DND-41 (cell line): ENCODE data around the gene PRDM2.

Source experiments
- ATAC-seq: fragments of 200-7000 bp; cut with Tn5 transposase; 3 replicates; pipeline ENCODE4 v1.9.1; 2021; ENCODE audit warnings: low read depth; ENCODE audit not compliant: insufficient read depth
- DNase-seq: peaks from one replicate; pipeline ENCODE4 v3.0.0-alpha.2; 2020
- H2AFZ ChIP-seq: 2 replicates; pipeline ENCODE4 v1.6.0; 2012; ENCODE audit warnings: low read depth, low read length
- H3K27ac ChIP-seq: 2 replicates; pipeline ENCODE4 v1.5.1; 2012; ENCODE audit warnings: low read length, inconsistent platforms
- H3K27me3 ChIP-seq: fragments of 200-600 bp; sonication (generic); 2 replicates; pipeline ENCODE4 v1.6.0; 2012; ENCODE audit warnings: low read length, mild to moderate bottlenecking, inconsistent platforms; ENCODE audit not compliant: insufficient read depth, poor library complexity
- H3K36me3 ChIP-seq: 2 replicates; pipeline ENCODE4 v1.5.1; 2012; ENCODE audit warnings: low read length, inconsistent platforms; ENCODE audit not compliant: insufficient read depth
- H3K4me1 ChIP-seq: 2 replicates; pipeline ENCODE4 v1.5.1; 2012; ENCODE audit warnings: mild to moderate bottlenecking, low read length; ENCODE audit not compliant: insufficient read depth
- H3K4me2 ChIP-seq: 2 replicates; pipeline ENCODE4 v1.6.0; 2012; ENCODE audit warnings: mild to moderate bottlenecking, moderate library complexity, low read length, inconsistent platforms; ENCODE audit not compliant: insufficient read depth
- H3K4me3 ChIP-seq, 2 experiments: fragments of 200-600 bp in 1 of 2; shearing (Covaris generic) in 1 of 2; 2 replicates each; pipeline ENCODE4 v1.5.1; 2012 to 2016; ENCODE audit warnings: inconsistent platforms in 2 of 2, low read length in 2 of 2, mild to moderate bottlenecking in 2 of 2, low read depth in 1 of 2, moderate library complexity in 1 of 2
- H3K79me2 ChIP-seq: 2 replicates; pipeline ENCODE4 v1.6.0; 2012; ENCODE audit warnings: low read length, inconsistent platforms; ENCODE audit not compliant: insufficient read depth
- H3K9ac ChIP-seq: 2 replicates; pipeline ENCODE4 v1.6.0; 2012; ENCODE audit warnings: low read depth, mild to moderate bottlenecking, inconsistent platforms, low read length, moderate library complexity
- H3K9me3 ChIP-seq: 2 replicates; pipeline ENCODE4 v1.5.1; 2012; ENCODE audit warnings: low read length, moderate library complexity, mild to moderate bottlenecking, inconsistent platforms; ENCODE audit not compliant: insufficient read depth, severe bottlenecking
- H4K20me1 ChIP-seq: 2 replicates; pipeline ENCODE4 v1.6.0; 2012; ENCODE audit warnings: low read length; ENCODE audit not compliant: insufficient read depth
- EZH2 ChIP-seq: IDR thresholded peaks from 3 replicates; pipeline ENCODE4 v1.6.1; 2012; ENCODE audit warnings: borderline replicate concordance, low read depth, mild to moderate bottlenecking, moderate library complexity, low read length, inconsistent platforms; ENCODE audit not compliant: severe bottlenecking
- TF ChIP-seq, protein P1 (sequence below): IDR thresholded peaks from 2 replicates; pipeline ENCODE4 v1.5.1; 2012; ENCODE audit warnings: borderline replicate concordance, low read length, moderate library complexity, mild to moderate bottlenecking; ENCODE audit not compliant: poor library complexity, severe bottlenecking; ENCODE audit errors: extremely low read depth

The PRDM2 gene

DNA sequence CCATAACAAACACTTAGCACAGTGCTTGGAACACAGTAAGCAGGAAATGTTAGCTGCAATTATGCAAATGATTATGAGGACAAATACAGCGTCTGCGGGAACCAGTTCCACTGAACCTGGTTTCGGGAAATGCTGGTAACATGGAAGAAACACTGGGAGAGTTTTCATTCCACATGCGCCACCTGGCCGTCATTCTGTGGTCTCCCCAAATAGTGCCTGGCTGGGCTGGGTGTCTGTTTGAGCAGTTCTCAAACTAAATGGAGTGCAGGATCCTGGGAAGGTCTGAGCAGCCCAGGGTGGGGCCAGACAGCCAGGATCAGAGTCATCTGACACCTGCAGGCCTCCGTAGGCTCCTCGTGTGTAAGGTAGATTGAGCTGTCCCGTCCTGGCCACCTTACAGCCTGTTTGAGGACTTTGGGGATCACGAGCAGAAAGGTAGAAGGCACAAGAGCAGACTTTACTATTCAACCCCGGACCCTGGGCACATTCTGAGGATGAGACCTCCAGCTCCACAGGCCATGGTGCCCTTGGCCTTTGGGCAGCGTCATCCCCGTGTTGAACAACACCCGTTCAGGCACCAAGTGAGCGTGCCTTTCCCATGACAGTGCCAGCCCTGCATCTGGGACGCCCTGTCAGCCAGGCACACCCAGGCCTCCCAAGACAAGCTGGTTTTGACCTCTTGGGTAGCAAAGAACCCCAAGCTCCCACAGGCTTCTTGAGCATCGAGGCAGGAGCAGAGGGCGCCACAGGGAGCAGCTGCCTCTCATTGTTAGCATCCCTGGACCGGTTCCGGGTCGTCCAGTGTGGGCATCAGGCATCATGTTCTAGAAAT lies 101.9 kb downstream of the PRDM2 start:
- no peak overlapping the region for H3K27ac ChIP-seq
- H4K20me1 ChIP-seq, result peaks cover 59% of the 10 kb centered on the region

DNA sequence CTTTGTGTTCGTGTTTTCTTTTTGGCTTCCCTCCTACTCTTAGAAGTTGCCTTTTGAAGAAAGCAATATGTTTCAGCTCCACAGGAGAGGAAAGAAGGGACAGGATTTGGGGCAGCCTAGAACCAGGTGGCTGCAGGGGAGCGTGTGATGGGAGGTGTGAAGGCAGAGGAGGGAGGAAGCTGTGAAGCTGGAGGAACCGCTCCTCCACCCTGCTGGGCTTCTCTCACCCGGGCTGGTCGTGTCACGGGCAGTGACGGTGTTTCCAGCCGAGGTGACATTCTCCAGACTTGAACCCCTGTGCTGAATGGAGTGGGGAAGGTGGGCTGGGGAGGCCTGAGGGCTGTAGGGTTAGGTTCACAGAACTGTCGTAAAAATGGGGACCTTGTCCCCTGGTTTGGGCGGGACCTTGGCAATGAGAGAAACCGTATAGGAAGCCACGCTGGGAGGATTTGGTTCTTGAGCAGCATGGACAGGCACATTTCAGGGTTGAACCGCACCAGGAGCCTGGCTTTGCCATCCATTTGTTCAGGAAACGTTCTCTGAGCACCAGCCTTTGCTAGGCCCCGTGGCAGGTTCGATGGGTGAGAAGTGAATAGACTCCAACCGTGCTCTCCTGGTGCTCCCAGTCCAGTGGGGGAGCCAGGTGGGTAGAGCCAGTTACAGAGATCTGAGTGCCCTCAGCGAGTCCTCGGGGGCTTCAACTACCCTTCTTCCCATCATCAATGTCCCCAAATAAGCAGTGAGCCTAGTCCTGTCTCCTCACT lies 103.0 kb downstream of the PRDM2 start:
- Histone ChIP-seq H2AFZ (no peak overlapping the region), H4K20me1 (peaks cover 57% of the 10 kb centered on the region), H3K9me3 (no peaks in the 10 kb centered on the region), H3K27me3 (no peaks in the 10 kb centered on the region), H3K4me2 (no peak overlapping the region), H3K27ac (no peak overlapping the region), H3K4me3 (no peak overlapping the region), H3K79me2 (no peaks in the 10 kb centered on the region), H3K36me3 (no peaks in the 10 kb centered on the region), H3K9ac (no peak overlapping the region), H3K4me1 (no peaks in the 10 kb centered on the region)
- no peak for TF ChIP-seq EZH2
- TF ChIP-seq, protein P1, sequence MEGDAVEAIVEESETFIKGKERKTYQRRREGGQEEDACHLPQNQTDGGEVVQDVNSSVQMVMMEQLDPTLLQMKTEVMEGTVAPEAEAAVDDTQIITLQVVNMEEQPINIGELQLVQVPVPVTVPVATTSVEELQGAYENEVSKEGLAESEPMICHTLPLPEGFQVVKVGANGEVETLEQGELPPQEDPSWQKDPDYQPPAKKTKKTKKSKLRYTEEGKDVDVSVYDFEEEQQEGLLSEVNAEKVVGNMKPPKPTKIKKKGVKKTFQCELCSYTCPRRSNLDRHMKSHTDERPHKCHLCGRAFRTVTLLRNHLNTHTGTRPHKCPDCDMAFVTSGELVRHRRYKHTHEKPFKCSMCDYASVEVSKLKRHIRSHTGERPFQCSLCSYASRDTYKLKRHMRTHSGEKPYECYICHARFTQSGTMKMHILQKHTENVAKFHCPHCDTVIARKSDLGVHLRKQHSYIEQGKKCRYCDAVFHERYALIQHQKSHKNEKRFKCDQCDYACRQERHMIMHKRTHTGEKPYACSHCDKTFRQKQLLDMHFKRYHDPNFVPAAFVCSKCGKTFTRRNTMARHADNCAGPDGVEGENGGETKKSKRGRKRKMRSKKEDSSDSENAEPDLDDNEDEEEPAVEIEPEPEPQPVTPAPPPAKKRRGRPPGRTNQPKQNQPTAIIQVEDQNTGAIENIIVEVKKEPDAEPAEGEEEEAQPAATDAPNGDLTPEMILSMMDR, result no peak
- DNase-seq (no peak), ATAC-seq (no peak)

More for the DNA sequence above, 101.9 kb downstream of the PRDM2 start:
- no peak overlapping the region for H3K4me2 ChIP-seq
- H3K27me3 ChIP-seq, result no peaks in the 10 kb centered on the region
- DNase-seq, result no peak
- H3K79me2 ChIP-seq, result no peaks in the 10 kb centered on the region
- TF ChIP-seq, protein P1, result no peak
- no peak for TF ChIP-seq EZH2
- H3K4me1 ChIP-seq, result no peaks in the 10 kb centered on the region
- H3K4me3 ChIP-seq, result no peak overlapping the region
- no peak overlapping the region for H3K9ac ChIP-seq
- no peak overlapping the region for H2AFZ ChIP-seq
- H3K9me3 ChIP-seq, result no peaks in the 10 kb centered on the region
- no peak for ATAC-seq
- H3K36me3 ChIP-seq, result no peaks in the 10 kb centered on the region

DNA sequence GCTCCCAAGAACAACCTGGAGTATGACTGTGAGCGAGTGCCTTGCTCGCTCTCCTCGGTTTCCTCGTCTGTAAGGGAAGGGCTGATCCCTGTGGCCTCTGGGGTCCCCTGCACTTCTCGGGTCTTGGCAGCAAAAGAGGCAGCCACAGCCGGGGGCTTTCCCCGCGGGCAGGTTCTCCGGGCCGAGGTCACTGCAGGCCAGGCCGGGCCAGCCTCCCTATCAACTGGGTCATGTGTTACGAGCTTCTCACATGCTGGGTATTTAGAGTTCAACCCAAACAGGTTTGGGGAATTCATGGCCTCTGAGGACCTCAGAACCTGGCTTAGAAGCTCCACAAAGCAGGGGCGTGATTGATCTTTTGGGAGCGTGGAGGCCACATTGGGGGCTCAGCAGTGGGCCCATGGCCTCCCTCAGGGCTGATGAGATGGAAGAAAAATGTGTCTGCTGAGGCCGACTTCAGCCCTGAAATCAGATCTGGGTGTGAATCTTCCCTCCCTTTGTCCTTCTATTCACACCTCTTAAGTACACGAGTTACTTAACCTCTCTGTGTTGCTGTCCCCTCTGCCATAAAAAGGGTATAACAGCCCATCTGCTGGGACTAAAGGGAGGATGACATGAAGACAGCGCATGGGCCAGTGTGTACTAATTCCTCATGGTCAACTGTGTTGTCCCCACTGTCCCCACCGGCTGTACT lies 103.7 kb downstream of the PRDM2 start:
- ATAC-seq, result no peak
- Histone ChIP-seq H3K27ac (no peak overlapping the region), H3K9me3 (no peaks in the 10 kb centered on the region), H3K27me3 (no peaks in the 10 kb centered on the region), H3K36me3 (no peaks in the 10 kb centered on the region), H3K9ac (no peak overlapping the region), H3K4me1 (no peaks in the 10 kb centered on the region), H4K20me1 (peaks cover 58% of the 10 kb centered on the region), H3K4me3 (no peak overlapping the region), H3K79me2 (no peaks in the 10 kb centered on the region), H2AFZ (no peak overlapping the region), H3K4me2 (no peak overlapping the region)
- TF ChIP-seq EZH2, result no peak
- TF ChIP-seq, protein P1, result no peak
- no peak for DNase-seq
